ENCODE results near the gene MCM6.
"Not testable (repeated sequence)": the region's sequence is repeated elsewhere in the genome, so short reads cannot be mapped to it uniquely, and the experiment has no call there.

The MCM6 gene

DNA sequence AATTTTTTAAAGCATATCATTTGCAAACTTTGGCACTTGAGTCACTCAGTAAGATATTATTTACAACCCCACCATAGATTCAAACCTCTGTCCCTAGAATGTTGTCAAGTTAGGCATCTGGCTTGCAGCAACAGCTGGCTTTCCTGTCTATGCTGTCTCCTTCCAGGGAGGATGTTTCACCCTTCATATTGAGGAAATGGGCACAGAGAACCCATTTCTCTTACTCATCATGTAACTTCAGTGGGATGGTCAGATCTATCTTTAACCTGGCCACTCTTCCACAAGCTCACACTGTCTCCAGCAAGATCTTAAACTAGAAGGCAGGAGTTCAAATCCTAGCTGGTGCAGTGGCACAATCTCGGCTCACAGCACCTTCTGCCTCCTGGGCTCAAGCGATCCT, 55.1 kb downstream of the MCM6 start:
- DNase-seq (ENCODE audit: low read depth in 2 of 2): no peak

DNA sequence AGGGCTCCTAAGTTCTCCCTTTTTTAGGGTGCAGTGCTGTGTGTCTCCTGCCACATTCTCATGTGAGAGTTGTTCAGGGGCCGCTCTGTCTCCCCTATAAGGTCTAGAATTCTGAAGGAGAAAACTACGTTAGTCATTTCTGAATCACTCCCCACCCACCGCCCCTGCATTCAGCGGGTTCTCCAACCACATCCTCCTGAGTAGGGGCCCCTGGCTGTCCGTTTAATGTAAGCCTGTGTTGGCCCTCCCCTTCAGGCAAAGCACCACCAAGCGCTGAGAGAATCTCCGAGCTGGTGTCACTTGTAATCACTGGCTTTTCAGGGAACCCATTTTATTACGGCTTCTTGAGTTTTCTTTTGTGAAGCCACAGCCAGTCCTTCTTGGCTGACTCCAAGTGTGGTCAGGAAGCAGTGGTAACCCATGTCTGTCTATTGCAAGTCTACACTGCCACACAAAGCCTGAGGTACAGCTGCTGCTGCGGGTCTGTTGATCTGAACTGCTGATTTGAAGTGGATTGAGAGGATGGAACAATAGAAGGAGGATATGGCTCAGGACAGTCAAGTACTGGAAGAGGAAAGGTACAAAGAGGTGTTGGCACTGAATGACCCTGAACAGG, 56.1 kb downstream of the MCM6 start:
- peak; percentile 66 to 78 for DNase-seq (ENCODE audit: low read depth in 2 of 2)

DNA sequence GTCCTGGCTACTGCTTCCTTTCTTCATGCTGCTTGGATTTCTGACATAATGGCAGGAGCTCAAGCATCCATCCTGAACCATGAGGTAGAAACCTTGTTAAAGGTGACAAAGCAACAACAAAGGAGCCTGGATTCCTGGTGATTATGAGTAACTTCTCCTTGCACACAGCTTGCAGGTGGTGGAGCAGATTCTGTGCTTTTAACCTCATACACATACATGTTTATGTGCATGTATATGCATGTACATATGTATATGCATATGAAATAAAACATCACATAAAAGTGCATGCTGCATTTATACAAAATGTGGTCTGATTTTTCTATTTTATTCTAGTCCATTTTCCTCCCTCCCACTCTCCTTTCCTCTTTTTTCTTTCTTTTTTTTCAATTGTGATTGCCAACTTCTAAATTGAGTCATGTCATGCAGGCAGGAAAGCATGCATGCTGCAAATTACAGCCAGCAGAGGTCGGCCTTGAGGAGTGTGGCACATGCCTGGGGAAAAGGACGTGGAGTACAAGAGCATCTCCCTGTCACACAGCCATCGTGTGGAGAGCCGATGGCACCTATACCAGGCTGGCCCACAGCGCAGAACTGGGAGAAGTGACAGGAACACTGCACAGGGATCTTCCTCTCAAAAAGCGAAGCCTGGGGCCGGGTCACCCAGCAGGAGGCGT, 57.2 kb downstream of the MCM6 start:
- no peak for DNase-seq (ENCODE audit: low read depth in 2 of 2)

DNA sequence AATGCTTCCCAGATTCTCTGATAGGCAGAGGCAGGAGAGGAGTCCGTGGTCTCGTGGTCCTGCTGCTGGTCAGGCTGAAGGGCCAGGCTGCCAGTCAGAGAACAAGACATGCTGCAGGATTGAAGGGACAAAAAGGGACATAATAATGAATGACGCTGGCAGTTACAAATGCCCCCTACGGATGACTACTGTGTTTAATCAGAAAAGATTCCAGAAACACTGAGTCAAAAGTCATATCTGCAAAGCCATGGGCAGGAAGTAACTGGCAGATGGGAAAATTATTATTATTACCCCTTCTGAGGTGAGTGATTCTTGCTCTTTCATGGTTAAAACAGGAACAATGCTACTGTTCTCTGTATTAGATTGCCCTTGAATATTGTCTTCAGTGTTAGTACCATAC, 58.3 kb downstream of the MCM6 start:
- DNase-seq (ENCODE audit: low read depth in 2 of 2): no peak

DNA sequence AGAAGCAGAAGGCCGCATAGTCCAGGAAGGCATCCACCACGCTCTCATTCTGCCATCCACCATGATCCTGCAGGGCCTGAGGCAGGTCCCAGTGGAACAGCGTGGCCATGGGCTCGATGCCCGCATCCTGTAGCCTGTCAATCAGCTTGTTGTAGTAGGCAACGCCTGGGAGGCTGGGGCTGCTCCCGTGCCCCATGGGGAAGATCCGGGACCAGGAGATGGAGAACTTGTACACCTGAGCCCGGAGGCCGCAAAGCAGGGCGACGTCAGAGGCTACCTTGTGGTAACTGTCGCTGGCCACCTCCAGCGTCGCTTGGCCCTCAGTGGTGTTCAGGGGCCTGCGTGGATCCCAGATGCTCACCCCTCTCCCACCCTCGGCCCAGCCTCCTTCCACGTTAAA, 58.8 kb downstream of the MCM6 start:
- DNase-seq (ENCODE audit: low read depth in 2 of 2): no peak

DNA sequence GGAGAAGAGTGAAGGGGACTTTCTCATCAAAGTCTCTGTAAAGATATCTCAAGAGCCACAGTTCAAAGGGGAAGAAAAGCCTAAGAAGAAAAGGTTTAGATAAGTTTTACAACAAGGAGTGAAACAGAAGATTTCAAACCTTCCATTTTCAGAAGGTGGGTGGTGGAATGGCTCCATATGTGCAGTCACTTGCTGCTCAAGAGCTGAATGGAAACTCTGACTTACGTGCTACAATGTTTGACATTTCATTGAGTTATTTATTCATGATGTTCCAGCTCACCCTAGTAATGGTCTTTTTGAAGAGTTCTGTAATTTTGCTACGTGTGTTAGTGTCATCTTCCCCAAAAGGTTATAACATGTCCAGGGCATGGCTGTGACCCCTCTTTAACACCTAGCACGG, 61.0 kb downstream of the MCM6 start:
- no peak for DNase-seq (ENCODE audit: low read depth in 2 of 2)

DNA sequence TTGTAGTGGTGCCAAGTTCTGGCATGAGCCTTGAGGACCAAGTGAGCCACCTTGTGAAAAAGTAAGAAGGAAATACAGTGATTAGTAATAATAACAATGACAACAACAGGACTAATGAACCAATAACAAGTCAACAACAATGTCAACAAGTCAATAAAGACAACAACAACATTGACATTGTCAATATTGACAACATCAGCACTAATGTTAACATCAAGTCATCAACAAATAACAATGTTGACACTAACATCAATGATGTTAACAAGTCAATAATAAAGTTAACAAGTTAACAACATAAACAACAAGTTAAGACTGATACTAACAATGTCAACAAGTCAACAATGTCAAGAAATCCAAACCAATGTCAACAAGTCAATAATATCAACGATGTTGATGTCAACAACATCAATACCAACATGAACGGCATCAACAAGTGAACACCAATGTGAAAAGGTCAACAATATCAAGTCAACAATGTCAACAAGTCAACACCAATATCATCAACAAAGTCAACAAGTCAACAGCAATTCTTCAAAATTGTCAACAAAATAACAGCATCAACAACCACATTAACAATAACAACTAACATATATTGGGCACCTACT, 63.2 kb downstream of the MCM6 start:
- no peak for DNase-seq (ENCODE audit: low read depth in 2 of 2)

DNA sequence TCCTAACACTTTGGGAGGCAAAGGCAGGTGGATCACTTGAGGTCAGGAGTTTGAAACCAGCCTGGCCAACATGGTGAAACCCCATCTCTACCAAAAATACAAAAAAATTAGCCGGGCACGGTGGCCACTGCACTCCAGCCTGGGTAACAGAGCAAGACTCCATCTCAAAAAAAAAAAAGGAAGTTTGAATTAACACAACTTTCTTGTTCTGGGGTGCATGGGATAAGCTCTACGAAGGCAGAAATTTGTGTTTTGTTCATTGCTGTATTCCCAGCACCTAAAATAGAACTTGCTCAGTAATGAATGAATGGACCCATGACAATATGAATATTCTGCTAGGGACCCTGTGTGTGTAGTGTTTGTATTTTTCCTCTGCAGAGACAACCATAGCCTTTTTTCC, 68.4 kb downstream of the MCM6 start:
- not testable (repeated sequence) for DNase-seq (ENCODE audit: low read depth in 2 of 2)

DNA sequence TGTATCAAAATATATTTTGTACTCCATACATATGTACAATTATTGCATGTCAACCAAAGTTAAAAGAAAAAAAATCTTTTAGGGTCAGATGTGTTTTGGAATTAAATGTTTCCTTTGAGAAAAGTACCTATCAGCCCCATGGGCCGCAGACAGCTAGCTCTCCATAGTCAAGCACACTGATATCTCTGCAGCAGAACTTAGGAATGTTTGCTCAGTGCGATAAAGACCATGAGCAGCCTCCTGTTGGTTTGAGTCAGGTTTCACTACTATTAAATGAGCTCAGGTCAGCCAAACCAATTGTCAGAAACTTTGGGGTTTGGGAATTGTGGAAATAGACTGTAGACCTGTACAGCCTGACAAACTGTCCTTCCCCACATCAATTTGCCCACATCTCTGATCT, 73.0 kb downstream of the MCM6 start:
- DNase-seq (ENCODE audit: low read depth in 2 of 2): no peak

DNA sequence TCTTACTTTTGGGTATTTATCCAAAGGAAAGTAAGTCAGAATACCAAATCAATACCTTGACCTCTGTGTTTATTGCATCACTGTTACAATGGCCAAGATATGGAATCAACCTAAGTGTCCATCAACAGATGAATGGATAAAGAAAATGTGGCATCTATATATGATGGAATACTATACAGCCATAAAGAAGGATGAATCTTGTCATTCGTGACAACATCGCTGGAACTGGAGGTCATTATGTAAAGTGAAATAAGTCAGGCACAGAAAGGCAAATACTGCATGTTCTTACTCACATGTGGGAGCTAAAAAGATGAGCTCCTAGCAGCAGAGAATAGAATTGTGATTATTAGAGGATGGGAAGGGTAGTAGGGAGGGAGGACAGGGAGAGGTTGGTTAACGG, 73.9 kb downstream of the MCM6 start:
- DNase-seq (ENCODE audit: low read depth in 2 of 2): no peak

DNA sequence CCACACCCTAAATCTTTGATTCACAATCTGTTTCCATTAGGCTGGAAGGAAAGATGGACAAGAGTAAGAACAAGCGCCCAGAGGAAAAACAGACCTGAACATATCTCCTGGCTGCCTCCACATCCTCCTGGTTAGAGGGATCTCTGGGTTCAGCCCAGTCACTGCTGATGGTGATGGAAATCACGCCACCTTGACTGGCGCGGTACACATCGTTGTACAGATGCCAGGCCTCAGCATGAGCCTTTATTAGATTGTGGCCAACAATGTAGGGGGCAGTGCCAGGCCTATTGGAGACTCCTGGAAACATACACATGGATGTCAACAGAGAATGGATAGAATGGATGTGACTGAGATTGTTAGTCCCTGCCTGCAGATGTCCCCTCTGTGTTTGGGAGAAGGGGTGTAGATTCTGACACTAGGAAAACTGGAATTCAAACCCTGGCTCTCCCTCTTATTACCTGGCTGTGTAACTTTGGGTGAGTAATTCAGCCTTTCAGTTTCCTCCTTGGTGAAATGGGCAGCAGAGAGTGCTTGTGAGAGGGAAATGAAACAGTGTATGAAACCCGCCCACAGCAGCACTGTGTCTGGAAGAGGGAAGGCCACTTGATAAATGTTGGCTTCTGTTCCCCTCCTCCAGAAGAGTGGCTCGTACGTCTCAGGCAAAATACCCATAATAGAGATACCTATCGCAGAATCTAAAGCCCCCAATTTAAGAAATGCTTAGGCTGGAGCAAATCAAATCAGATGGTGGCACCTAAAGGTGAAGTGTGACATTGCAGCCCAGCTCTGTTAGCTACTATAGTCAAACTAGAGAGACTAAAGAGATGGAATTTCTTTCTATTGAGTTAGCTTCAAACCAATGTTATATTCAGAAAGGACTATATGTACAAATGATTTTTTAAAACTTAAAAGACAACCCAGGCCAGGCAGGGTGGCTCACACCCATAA, 75.5 kb downstream of the MCM6 start:
- DNase-seq (ENCODE audit: low read depth in 2 of 2): no peak

DNA sequence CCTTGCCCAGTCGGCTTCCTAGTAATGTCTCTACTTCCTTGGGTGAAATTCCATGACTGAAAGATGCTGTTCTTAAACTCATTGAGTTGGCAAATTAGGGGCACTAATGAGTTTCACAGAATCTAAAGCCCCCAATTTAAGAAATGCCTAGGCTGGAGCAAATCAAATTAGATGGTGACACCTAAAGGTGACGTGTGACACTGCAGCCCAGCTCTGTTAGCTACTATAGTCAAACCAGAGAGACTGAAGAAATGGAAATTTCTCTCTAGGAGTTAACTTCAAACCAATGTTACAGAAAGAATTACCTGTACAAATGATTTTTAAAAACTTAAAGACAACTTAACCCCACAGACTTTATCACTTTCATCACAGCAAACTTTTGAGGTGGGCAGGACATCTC, 76.5 kb downstream of the MCM6 start:
- no peak for DNase-seq (ENCODE audit: low read depth in 2 of 2)

DNA sequence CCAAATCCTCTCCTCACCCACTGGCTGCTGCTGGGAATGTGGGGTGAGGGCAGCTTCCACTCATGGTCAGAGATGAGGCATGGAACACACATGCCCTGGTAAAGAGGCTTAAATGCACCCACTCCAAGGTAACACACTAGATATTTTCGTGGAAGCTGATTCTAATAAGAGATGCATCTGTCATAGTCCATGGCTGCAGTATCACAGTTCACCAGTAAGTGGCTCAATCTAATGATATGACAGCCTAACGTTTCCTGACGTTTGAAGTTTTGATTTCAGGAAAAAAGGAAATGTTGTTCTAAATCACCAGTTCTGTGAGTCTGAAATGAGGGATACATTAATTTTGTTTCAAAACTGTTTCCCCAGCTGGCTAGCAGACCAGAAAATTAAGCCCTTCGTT, 77.5 kb downstream of the MCM6 start:
- no peak for DNase-seq (ENCODE audit: low read depth in 2 of 2)

DNA sequence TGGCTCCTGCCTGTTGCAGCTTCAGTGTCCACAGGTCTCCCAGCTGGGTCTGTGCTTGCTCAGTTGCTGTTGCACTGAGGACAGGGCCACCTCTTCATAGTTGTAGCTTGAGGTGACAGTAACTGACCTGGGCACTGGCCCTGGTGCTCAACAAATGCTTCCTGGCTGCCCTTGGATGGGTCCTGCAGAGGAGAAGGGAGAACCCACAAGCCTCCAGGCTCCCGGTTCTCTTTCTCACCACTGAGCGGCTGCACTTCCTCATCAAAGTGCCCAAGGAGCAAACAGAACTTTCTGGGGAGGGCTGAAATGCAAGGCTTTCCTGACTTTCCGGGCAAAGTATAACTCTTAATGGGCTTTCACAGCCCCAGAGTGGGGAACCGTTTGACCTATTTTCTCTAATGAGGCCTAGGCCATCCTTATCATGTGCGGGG, 78.0 kb downstream of the MCM6 start:
- no peak for DNase-seq (ENCODE audit: low read depth in 2 of 2)

DNA sequence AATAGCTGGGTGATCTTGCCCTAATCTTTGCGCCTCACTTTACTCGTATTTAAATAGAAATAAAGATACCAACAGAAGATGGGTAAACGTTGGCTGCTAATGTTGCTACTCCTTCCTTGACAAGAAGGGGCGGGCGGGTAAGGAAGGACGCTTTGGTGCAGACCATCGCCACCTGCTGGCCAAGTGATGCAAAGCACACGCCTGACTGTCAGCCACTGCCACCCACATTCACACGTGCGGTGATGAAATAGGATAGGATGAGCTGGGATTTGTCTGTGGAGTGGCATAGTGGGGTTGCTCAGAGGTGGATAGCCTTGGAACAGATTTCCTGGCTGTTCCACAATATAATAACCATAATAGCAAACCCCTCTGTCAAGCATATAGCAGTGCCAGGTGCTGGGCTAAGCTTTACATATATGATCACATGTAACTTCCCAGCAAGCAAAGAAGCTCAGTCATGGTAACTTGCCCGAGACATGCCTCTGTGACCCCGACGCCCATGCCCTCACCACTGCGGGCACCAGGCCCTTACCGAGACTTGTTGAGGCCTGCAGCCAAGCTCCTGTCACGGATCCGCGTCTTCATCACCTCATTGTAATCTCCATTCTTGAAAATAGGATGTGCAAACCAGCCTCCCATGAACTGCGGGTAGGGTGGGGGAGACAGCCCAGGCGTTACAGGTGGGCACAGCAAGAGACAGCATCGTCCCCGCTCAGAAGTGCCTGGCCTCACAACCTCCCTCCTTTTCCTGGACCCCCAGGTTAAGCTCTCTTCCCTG, 78.6 kb downstream of the MCM6 start:
- peak; percentile 50 to 59 for DNase-seq (ENCODE audit: low read depth in 2 of 2)

DNA sequence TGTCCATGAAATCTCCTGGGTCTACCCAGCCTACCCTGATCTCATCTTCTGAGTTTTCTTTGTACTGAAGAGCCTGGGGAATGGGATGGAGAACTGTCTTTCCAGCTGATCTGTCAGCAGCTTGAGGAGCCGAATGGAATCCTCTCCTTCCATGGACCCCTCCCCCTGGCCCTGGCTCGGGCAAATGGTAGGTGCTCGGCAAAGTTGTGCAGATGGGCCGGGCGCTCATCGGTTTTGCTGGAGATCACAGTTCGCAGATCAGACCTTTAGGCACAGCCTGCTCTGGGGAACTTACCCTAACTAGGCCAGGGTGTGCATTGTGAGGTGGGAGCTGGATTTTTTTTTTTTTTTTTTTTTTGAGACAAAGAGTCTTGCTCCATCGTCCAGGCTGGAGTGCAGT, 79.6 kb downstream of the MCM6 start:
- no peak for DNase-seq (ENCODE audit: low read depth in 2 of 2)

DNA sequence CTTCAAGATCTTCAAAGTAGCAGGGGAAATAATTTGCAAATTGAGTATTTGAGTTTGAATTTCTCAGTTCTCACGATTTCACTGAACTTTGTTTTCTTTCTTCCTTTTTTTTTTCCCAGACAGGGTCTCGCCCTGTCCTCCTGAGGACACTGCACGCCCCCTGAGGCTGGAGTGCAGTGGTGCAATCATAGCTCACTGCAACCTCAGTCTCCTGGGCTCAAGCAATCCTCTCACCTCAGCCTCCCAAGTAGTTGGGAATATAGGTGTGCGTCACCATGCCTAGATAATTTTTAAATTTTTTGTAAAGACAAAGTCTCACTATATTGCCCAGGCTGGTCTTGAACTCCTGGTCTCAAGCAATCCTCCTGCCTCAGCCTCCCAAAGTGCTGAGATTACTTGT, 80.6 kb downstream of the MCM6 start:
- not testable (repeated sequence) for DNase-seq (ENCODE audit: low read depth in 2 of 2)

DNA sequence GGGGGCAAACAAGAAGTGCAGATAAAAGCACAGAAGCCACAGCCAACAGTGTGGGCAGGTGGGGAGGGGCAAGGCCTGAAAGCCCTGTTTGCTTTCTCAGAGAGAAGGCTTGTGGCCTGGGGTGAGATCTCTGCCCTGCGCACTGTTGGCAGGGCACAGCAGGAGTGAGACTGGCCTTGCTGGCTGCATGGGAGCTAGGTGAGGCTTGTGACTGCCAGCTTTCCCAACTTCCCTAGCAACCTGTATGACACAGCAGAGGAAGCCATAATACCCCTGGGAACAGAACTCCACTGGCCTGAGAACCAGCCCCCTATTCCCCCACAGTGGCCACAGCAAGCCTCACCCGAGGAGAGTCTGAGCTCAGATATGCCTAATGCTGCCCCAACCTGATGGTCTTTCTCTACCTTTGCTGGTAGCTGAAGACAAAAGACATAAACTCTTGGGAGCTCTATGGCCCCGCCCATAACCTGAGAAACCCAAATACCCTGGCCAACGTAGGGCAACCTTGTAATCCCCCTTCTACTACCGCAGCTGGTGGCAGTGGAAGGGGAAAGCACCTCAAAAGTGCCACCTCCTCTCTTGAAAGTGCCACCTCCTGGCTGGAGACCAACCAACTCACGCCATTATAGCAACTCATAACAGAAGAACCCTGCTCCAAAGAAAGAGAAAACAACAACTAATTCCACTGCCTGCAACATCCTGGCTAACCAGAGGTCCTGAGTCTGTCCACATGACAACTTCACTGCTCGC, 83.7 kb downstream of the MCM6 start:
- DNase-seq (ENCODE audit: low read depth in 2 of 2): no peak

DNA sequence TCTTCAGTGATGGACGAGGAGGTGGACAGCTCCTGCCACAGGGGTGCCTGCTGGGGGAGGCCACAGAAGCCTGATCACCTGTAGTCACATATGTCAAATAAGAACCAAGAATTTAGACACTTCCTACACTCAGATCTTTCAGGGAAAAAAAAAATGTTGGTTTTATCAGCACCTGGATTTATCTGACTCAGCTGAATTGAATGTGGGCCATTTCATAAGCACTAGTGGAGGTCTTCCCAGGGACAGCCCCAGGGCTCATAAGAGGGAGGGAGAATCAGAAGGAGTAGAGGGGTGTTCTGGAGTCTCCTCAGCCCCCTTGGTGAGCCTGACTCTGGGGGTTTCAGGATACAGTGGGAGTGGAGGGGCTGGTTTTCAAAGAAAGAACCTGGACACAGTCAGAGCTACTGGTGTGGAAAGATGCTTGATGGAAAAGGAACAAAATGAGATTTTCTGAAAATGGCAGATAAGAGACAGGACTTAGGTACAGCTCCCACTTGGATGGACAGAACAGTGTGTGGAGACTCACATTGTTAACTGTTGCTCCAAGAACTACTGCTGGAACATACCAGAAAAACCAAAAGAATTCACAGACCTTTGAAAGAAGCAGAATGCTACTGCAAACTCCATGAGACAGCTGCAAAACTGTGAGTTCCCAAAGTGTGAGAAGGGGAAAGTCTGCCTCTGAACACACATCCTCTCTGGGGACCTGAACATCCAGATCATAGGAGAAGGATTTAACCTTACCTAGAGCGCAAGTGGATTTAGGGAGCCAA, 84.6 kb downstream of the MCM6 start:
- DNase-seq (ENCODE audit: low read depth in 2 of 2): no peak

DNA sequence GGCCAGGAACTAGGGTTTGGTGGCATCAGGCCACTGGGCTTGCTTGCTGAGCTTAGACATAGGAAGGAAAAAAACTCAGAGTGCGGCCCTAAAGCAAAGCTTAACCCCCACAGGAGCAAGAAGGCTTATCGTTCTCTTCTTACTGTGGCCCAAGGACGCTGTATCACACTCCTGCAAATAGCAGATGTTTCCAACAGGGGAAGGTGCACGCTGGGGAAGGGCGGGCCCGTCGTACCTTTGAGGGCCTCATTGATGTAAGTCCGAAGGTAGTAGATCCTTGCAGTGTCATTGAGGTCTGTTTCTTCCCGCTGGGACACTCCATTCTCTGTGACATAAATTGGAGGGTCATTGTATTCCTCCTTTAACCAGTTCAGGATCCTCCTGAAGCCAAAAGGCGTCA, 85.8 kb downstream of the MCM6 start:
- no peak for DNase-seq (ENCODE audit: low read depth in 2 of 2)
